Activated naive CD8-positive, alpha-beta T cell treated with anti-CD3 and anti-CD28 coated beads for 36 hours (primary cell): ENCODE results near the gene ARHGAP12. TPM values are rescaled to one million over a fixed set of nuclear protein-coding genes. Genes with fewer than 3 reads are reported as not detected.

Source experiments
- DNase-seq: peaks from one replicate; pipeline ENCODE4 v3.0.0; 2021
- H3K27ac Mint-ChIP-seq: one replicate; pipeline ENCODE4 v1.8.0; 2022; ENCODE audit warnings: mild to moderate bottlenecking, moderate library complexity, mixed read lengths
- H3K27me3 Mint-ChIP-seq: one replicate; pipeline ENCODE4 v1.8.0; 2022; ENCODE audit warnings: mild to moderate bottlenecking, mixed read lengths
- H3K36me3 Mint-ChIP-seq: one replicate; pipeline ENCODE4 v1.8.0; 2021; ENCODE audit warnings: mild to moderate bottlenecking, mixed read lengths
- H3K4me1 Mint-ChIP-seq: one replicate; pipeline ENCODE4 v1.8.0; 2021; ENCODE audit warnings: mixed read lengths
- H3K4me3 Mint-ChIP-seq: one replicate; pipeline ENCODE4 v1.8.0; 2022; ENCODE audit warnings: mild to moderate bottlenecking, moderate library complexity, mixed read lengths
- H3K9me3 Mint-ChIP-seq: one replicate; pipeline ENCODE4 v1.8.0; 2022; ENCODE audit warnings: mixed read lengths
- total RNA-seq, 2 experiments: library from RNA; stranded (reverse); gene quantifications; one replicate each; pipeline ENCODE4 v1.2.3, GENCODE V29; 2021

The ARHGAP12 gene
- total RNA-seq, 2 experiments from 2014 or later, result 2.8 to 3.4 TPM

- H3K36me3 Mint-ChIP-seq, result peaks cover 3% of the 10 kb centered on the region
- DNase-seq, result no peak
- H3K9me3 Mint-ChIP-seq, result no peaks in the 10 kb centered on the region
- H3K27me3 Mint-ChIP-seq, result no peaks in the 10 kb centered on the region
- H3K4me1 Mint-ChIP-seq, result peaks cover 14% of the 10 kb centered on the region
- H3K4me3 Mint-ChIP-seq, result no peak overlapping the region
- no peak overlapping the region for H3K27ac Mint-ChIP-seq
These were observed 171.9 kb downstream of the ARHGAP12 start for GRCh38 chr10:31756729-31757110.

DNA sequence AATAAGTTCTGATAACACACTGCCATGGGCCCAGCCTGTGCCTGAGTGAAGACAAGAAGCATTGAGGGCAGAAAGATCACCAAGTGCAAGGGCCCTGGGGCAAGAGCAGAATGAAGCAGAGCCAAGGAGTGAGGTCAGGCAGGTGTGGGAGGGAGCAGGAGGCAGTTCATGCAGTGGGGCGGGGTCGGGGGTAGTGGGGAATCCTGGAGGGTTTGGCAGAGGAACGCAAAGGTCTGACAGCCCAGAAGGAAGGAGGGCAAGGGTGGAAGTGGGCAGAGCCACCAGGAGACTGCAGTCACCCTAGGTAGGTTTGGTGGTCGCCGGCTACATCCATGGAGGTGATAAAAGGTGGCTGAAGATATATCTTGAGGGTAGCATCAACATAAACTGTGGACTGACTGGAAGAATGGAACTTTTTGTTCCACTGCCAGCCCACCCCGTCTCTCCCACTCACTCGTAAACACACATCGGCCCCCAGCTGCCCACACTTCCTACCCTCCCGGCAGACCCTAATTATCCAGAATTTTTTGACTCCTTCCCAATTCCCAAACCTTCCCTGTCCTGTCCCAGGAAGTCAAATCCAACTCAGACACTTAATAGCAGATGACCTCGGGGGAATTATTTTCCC lies 172.4 kb downstream of the ARHGAP12 start:
- H3K36me3 Mint-ChIP-seq, result no peaks in the 10 kb centered on the region
- H3K4me1 Mint-ChIP-seq, result peaks cover 13% of the 10 kb centered on the region
- no peaks in the 10 kb centered on the region for H3K27me3 Mint-ChIP-seq
- H3K27ac Mint-ChIP-seq, result no peak overlapping the region
- DNase-seq, result no peak
- H3K9me3 Mint-ChIP-seq, result no peaks in the 10 kb centered on the region
- H3K4me3 Mint-ChIP-seq, result no peak overlapping the region

Other genes starting within 250 kb of the ARHGAP12 start
- gene KIF5B, start 127.6 kb upstream of the ARHGAP12 start, total RNA-seq, result 10 to 100 TPM; 72.9 to 73.7 TPM